GM18498 (cell line): ENCODE results near the gene SLC39A8.
"Not testable (repeated sequence)": the region's sequence is repeated elsewhere in the genome, so short reads cannot be mapped to it uniquely, and the experiment has no call there.

Experiments
- ATAC-seq: cut with Tn5 transposase; IDR thresholded peaks from one replicate; pipeline ENCODE4 v1.9.1; 2021; ENCODE audit warnings: mild to moderate bottlenecking, moderate library complexity; ENCODE audit not compliant: unreplicated experiment

The SLC39A8 gene

DNA sequence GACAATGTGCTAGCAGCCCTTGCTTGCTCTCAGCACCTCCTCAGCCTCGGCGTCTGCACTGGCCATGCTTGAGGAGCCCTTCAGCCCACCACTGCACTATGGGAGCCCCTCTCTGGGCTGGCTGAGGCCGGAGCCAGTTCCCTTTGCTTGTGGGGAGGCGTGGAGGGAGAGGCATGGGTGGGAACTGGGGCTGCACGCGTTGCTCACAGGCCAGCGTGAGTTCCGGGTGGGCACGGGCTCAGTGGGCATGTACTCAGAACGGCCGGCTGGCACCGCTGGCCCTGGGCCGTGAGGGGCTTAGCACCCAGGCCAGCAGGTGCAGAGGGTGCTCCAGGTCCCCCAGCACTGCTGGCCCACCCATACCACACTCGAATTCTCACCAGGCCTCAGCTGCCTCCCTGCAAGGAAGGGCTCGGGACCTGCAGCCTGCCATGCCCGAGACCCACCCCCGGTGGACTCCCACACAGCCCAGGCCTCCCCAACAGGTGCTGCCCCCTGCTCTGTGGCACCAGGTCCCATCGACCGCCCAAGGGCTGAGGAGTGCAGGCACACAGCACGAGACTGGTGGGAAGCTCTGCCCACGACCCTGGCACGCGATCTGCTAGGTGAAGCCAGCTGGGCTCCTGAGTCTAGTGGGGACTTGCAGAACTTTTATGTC is 100.3 kb downstream of the SLC39A8 start:
- ATAC-seq, result no peak

DNA sequence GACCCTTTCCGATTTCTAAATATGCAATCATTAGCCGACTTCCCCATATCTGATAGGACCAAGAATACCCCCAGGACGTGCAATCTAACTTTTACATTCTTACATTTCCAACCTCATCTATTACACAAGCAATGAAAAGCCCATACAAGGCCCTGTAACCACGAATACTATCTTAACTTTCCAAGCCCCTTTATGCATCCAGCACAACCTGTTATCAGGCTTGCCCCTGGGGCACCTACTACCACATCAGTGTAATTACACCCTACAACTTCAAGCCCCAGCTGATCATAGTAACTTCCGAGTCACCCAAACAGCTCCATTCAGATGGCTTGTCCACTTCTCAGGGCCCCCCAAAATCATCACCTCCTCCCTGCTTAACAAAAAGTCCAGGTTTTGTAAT is 102.0 kb downstream of the SLC39A8 start:
- not testable (repeated sequence) for ATAC-seq

DNA sequence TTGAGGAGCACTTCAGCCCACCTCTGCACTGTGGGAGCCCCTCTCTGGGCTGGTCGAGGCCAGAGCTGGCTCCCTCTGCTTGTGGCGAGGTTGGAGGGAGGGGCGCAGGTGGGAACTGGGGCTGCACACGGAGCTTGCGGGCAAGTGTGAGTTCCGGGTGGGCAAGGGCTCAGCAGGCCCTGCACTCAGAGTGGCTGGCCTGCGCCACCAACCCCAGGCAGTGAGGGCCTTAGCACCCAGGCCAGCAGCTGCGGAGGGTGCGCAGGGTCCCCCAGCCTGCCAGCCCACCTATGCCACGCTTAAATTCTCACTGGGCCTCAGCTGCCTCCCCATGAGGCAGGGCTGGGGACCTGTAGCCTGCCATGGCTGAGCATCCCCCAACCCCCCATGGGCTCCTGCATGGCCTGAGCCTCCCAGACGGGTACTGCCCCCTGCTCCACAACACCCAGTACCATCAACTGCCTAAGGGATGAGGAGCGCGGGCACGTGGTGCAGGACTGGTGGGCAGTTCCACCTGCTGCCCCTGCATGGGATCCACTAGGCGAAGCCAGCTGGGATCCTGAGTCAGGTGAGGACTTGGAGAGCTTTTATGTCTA is 110.9 kb downstream of the SLC39A8 start:
- ATAC-seq, result no peak

DNA sequence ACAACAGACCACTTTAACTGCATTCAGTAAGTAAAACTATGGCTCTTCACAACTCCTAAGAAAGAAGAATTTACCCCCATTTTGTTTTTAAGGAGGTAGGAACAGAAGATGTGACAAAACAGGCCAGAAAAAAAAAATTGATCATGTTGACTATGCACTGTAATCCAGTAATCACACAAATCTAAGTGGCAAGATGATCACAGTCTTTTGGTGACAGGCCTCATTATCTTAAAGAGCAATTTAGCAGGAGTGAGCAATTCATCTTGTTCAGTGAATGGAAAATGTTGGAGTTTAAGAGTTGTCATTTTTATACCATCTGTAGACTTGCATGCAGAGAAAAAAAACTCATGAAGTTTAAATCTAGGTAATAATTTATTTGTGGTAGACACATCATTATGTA is 115.1 kb downstream of the SLC39A8 start:
- no peak for ATAC-seq

DNA sequence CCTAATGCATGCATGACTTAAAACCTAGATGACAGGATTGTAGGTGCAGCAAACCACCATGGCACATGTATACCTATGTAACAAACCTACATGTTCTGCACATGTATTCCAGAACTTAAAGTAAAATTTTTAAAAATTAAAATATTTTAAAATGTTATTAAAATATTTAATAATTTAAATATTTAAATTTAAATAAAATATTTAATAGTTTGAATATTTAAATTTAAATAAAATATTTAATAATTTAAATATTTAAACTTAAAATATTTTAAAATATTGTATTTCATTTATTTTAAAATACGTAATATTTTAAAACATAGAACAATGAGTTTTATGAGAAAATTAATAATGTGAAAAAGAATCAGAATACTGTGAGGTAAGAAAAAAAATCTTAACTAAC is 117.9 kb downstream of the SLC39A8 start:
- no peak for ATAC-seq

DNA sequence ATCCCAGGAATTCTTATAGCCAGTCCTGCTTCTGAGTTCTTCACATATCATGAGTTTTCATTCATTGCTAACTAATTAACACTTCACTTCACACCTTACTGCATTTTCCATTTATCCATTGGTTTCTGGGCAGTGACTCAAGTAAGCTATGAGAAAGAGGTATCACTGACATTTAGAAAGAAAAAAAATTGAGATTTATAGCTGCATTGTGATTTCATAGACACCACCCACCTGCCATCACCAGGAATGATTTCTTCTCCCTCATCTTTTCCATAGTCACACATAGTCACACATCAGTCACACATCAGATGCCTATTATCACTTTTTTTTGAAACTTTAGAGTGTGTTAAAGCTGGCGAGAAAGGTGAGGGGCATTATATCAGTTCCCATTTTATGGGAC is 121.8 kb downstream of the SLC39A8 start:
- no peak for ATAC-seq

DNA sequence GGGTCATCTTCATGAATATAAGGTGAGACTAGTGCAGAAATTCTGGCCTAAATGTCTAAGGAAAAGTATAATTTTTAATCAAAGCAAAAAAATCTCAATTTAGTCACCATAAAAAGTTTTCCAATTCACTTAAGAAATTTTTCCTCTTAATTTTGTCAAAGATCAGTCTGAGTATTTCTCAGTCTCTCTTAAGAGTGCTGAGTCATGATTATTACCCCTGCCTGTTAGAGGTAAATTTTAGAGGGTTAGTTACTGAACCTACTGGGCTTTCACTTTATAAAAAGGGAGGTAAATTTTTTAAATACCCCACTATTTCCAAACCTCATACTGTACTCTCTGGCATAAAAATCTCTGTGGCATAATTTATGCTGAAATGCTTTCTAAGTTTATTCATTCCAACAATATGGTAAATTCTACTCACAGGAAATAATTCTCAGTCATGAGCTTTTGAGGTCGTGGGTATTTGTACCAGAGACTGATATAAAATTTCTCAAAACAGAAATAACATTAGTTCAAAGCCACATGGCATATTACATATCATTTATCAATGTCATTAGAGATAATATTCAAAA is 122.4 kb downstream of the SLC39A8 start:
- no peak for ATAC-seq

DNA sequence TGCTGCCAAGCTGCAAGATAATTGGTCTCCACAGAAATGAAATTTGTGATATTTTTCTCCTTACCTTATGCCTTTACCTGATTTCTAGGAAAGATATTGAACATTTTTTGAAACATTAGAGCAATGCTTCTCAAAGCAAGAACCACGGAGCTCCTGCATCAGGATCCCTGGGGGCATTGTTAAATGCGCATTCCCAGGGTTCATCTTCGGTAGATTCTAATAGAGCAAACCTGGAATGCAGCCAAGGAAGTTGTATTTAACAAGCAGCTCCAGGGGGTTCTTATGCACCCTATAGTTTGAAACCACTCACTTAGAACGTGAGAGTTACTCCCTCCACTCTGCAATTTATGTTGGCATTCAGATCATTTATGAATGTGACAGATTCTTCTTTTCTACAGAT is 126.2 kb downstream of the SLC39A8 start:
- no peak for ATAC-seq

DNA sequence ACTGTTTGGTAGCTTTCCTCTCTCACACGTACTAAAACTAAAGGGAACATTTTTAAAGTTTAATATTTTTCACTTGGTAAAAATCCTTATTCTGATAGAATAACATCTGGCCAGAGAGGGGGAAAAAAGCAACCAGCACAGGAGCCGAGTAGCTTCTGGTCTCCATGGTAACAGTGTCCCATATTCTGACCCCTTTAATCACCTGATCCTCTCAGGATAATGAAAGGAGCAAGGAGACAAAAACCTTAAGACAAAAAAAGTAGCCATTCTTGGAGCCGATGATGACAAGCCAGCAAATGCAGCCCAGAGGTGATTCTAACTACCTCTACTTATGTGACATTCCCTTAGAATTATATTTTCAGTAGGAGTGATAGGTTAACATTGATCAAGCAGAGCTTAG is 126.6 kb downstream of the SLC39A8 start:
- no peak for ATAC-seq

DNA sequence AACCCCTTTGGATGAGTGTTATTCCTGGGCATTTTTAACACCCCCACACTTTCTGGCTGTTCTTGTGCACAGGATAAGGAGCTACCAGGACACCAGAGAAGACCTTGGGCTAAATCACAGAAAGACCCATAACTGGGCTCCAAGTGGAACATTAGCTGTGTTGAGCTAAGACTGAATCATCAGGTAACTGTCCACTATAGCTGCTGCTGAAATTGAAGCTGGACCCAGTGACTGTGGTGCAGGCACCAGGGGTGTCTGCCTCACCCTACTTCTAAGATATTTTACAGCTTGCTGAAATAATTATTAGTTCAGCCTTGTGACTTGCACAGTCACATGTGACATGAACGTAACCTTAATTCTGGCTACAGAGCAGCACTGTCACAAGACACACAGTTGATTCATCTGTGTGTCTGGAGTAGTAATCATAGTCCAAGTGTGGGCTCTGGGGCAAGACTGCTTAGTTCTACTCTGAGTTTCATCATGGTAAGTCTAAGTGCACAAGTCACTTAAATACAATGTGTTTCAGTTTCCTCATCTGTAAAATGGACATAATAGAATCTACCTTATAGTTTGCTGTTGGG is 127.4 kb downstream of the SLC39A8 start:
- no peak for ATAC-seq

DNA sequence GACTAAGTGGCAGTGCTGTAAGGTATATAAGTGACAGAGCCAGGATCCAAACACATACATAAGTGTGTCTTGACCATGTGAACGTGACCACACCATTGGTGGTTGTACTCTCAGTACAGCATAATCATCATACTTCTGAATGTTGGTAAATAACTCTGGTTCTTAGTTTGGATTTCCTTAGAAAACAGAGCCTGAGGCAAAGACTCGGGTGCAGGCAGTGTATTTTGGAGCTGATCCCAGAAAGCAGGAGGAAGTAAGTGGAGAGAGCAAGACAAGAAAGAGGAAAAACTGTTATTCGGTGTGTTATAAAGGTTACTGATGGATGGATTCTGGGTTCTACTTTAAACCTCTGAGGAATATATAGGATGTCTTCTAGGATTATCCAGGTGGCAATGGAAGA is 127.9 kb downstream of the SLC39A8 start:
- no peak for ATAC-seq

DNA sequence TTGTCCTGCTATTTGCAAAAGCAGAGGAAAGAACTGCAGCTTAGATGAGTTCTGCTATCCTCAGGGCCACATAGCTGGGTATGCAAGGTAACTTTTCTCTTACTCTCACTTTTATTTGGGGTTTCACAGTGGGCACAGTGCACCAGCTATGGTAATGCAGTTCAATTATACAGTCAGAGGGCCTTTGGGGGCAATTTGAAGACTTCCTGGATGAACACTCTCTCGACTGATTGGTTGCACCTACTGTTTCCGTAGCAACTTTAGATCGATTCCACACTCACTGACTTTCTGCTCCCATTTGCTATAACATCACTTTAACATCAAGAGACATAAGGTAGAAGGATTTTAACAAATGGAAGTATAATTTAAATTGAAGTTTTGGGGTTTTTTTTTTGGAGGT is 128.6 kb downstream of the SLC39A8 start:
- ATAC-seq, result no peak

DNA sequence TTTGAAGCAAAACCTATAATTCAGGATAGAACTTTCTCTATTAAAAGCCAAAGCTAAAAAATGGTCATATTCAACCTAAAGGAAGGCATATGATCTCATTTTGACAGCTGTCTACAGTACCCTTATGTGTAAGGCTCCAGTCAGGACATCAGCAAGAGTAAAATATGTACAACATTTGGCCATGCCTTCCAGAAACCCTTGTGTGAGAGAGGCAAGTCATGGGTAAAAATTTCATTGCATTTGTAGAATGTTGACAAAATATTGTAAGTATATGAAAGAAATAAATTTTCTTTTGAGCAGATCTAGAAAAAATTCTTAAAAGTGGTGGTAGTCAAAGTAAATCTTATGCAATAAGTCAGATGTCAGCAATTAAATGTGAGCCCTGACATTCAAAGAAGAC is 132.3 kb downstream of the SLC39A8 start:
- no peak for ATAC-seq
